Epithelial cell of esophagus (primary cell): ENCODE measurements around the gene MAD1L1.

Experiments
- DNase-seq: peaks from one replicate; pipeline ENCODE4 v3.0.0; 2010; ENCODE audit warnings: low read depth
- H3K4me3 ChIP-seq: 2 replicates; pipeline ENCODE4 v1.5.1; 2011; ENCODE audit warnings: mild to moderate bottlenecking, low read length, control low read depth
- TF ChIP-seq, protein P1 (sequence below): IDR thresholded peaks from 2 replicates; pipeline ENCODE4 v1.5.1; 2011; ENCODE audit warnings: low read depth, mild to moderate bottlenecking, low read length, control low read depth, inconsistent platforms; ENCODE audit not compliant: insufficient read depth; ENCODE audit errors: missing control alignments

The MAD1L1 gene

GRCh38 chr7:1943933-1944618, 288.7 kb downstream of the MAD1L1 start:
- no peak overlapping the region for H3K4me3 ChIP-seq
- no peak for DNase-seq
- TF ChIP-seq, protein P1, sequence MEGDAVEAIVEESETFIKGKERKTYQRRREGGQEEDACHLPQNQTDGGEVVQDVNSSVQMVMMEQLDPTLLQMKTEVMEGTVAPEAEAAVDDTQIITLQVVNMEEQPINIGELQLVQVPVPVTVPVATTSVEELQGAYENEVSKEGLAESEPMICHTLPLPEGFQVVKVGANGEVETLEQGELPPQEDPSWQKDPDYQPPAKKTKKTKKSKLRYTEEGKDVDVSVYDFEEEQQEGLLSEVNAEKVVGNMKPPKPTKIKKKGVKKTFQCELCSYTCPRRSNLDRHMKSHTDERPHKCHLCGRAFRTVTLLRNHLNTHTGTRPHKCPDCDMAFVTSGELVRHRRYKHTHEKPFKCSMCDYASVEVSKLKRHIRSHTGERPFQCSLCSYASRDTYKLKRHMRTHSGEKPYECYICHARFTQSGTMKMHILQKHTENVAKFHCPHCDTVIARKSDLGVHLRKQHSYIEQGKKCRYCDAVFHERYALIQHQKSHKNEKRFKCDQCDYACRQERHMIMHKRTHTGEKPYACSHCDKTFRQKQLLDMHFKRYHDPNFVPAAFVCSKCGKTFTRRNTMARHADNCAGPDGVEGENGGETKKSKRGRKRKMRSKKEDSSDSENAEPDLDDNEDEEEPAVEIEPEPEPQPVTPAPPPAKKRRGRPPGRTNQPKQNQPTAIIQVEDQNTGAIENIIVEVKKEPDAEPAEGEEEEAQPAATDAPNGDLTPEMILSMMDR: no peak

DNA sequence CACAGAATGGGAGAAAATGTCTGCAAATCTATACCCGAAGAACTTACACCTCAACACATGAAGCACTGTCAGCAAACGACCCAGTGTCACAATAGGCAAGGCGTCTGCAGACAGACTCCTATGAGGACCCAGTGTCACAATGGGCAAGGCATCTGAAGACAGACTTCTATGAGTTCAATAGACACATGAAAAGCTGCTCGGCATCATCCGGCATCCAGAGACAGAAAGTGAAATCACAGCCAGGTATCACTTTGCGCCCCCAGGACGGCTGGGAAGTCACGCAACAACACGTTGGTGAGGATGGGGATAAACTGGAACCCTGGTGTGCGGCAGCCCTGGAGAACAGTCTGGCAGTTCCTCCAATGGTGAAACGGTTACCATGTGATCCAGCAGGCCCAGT, 289.4 kb downstream of the MAD1L1 start:
- no peak overlapping the region for H3K4me3 ChIP-seq
- no peak for DNase-seq
- TF ChIP-seq, protein P1: no peak

DNA sequence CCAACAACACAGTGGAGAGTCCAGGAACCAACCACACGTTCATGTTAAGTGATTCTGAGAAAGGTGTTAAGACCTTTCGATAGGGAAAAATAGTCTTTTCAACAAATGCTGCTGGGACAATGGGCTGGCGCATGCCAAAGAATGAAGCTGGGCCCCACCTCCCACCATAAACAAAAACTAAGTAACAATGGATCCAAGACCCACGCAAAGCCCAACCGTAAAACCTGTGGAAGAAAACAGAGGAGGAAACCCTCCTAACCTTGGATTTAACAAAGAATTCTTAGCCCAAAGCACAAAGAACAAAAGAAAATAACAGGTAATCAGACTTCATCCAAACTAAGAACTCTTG, 289.8 kb downstream of the MAD1L1 start:
- DNase-seq: no peak
- no peak overlapping the region for H3K4me3 ChIP-seq
- TF ChIP-seq, protein P1: no peak

GRCh38 chr7:1942243-1942940, 290.4 kb downstream of the MAD1L1 start:
- DNase-seq: no peak
- TF ChIP-seq, protein P1: no peak
- no peak overlapping the region for H3K4me3 ChIP-seq

DNA sequence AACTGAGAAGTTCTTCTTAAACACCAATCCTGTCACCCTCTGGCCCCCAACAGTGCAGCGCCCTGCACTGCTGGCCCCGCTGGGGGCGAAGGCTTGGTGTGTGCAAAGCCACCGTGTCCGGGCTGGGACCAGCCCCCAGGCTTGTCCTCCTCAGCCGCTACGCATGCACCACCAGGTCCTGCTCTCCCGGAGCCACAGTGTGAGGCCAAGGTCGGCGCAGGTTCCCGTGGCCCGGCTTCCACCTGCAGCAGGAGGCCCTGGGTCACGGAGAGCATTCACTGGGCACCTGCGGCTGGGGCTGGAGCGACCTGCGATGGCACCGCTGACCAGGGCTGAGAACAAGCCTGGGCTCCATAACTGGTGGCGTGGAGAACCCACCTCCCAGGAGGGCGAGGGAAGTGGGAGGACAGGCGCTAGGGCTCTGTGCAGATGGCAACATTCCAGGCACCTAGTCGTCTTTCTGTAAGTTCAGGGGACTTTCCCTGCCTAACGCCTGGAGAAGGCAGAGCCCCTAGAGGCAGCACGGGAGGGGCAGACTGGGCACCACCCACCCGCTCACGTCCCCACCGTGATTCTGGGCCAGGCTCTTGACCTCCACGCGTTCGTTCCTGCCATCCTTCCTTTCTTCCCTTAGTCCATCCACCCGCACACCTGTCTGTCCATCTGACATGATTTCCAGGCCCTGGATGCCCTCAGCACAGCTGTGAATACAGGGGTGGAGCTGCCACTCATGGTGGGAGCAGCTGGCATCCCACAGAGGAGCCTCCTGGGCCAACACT, 291.1 kb downstream of the MAD1L1 start:
- TF ChIP-seq, protein P1: no peak
- DNase-seq: no peak

DNA sequence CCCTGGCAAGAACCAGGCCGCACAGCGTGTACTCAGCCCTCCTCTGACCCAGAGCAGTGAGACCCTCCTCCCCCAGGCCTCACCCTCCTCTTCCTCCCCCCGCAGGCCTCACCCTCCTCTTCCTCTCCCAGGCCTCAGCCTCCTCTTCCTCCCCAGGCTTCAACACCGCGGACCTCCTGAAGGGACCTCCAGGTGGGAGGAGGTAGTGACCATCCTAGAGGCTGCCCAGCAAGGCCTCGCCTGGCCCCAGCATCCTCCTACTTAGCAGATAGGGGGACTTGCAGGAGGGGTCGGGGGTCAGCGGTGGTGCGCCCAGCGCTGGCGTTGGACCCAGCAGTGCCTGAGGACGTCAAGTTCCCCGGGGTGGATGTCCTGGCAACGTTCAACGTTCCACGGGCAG, 291.9 kb downstream of the MAD1L1 start:
- no peak overlapping the region for H3K4me3 ChIP-seq
- DNase-seq: no peak
- TF ChIP-seq, protein P1: no peak

More for the DNA sequence above, 291.1 kb downstream of the MAD1L1 start:
- no peak overlapping the region for H3K4me3 ChIP-seq
